ENCODE measurements around the gene MBNL3. TPM values are rescaled to one million over a fixed set of nuclear protein-coding genes. Genes with fewer than 3 reads are reported as not detected.

MBNL3 gene
- total RNA-seq, 1 experiment from 2014 or later: 4.6 TPM

GRCh38 chrX:132401935-132402334, 86.9 kb downstream of the MBNL3 start:
- no peak for DNase-seq (ENCODE audit: low read depth, low spot score)
- Histone ChIP-seq H3K9ac (ENCODE audit: low read length) (no peak overlapping the region), H3K27ac (ENCODE audit: low read depth, low read length) (no peak overlapping the region), H3K9me3 (ENCODE audit: control insufficient read depth in 1 of 2, insufficient read depth in 1 of 2, low read depth in 1 of 2, low read length in 2 of 2) (no peaks in the 10 kb centered on the region), H3K4me3 (replicated peaks in 1 of 2; ENCODE audit: low read depth in 1 of 2, low read length in 2 of 2) (no peak overlapping the region), H3K79me2 (ENCODE audit: insufficient read depth, low read length) (no peaks in the 10 kb centered on the region), H2AFZ (ENCODE audit: low read depth, low read length, poor library complexity, severe bottlenecking) (no peak overlapping the region), H3K9me2 (ENCODE audit: insufficient read depth) (no peaks in the 10 kb centered on the region), H3K4me1 (ENCODE audit: control insufficient read depth in 1 of 2, insufficient read depth in 2 of 2, low read length in 2 of 2) (no peaks in the 10 kb centered on the region), H4K20me1 (ENCODE audit: insufficient read depth) (no peaks in the 10 kb centered on the region), H3K4me2 (ENCODE audit: low read length) (no peak overlapping the region), H3K27me3 (ENCODE audit: insufficient read depth, low read length) (no peaks in the 10 kb centered on the region), H3K36me3 (ENCODE audit: control insufficient read depth in 1 of 2, insufficient read depth in 2 of 2, low read length in 2 of 2) (no peaks in the 10 kb centered on the region)
- ChIA-PET POLR2A (no interaction called here), RAD21 (ENCODE audit: low non-redundant PET in 1 of 2, low total read pairs in 2 of 2, uncharacterized antibody in 2 of 2, unreplicated experiment in 2 of 2) (no interaction called here), CTCF (no interaction called here)
- intact Hi-C loops (cut with micrococcal nuclease): no loop called here
- no peak for ATAC-seq
- no TSS peak for BruUV-seq (replicated peaks)
- TF ChIP-seq CTCF (IDR thresholded peaks at IDR 0.05 in 2 of 3, conservative IDR thresholded peaks at IDR 0.05 in 1 of 3; ENCODE audit: borderline replicate concordance in 1 of 3, insufficient read depth in 1 of 3, low read depth in 2 of 3, low read length in 2 of 3) (no peak), RAD21 (IDR thresholded peaks at IDR 0.05; ENCODE audit: low read depth) (no peak), CBX3 (IDR thresholded peaks at IDR 0.05; ENCODE audit: low read depth) (no peak), ZBTB33 (IDR thresholded peaks at IDR 0.05; ENCODE audit: extremely low read depth, insufficient replicate concordance, low read length) (no peak), ZNF274 (IDR thresholded peaks at IDR 0.05; ENCODE audit: low read depth, low read length) (no peak), SIN3A (IDR thresholded peaks at IDR 0.05; ENCODE audit: low read depth) (no peak), TCF7L2 (IDR thresholded peaks at IDR 0.05; ENCODE audit: borderline replicate concordance, extremely low read depth, insufficient read depth, insufficient read length) (no peak), SRF (IDR thresholded peaks at IDR 0.05; ENCODE audit: low read depth) (no peak), YY1 (IDR thresholded peaks at IDR 0.05; ENCODE audit: extremely low read depth, insufficient replicate concordance, low read depth, low read length) (no peak), POLR2AphosphoS5 (IDR thresholded peaks at IDR 0.05; ENCODE audit: low read depth, low read length) (no peak), ZFX (IDR thresholded peaks at IDR 0.05) (no peak), POLR2A (IDR thresholded peaks at IDR 0.05; ENCODE audit: borderline replicate concordance, extremely low read depth, insufficient read depth, insufficient read length) (no peak), ATF3 (IDR thresholded peaks at IDR 0.05) (no peak), EZH2phosphoT487 (IDR thresholded peaks at IDR 0.05; ENCODE audit: borderline replicate concordance) (no peak), FOSL1 (IDR thresholded peaks at IDR 0.05; ENCODE audit: low read depth) (no peak), EZH2 (IDR thresholded peaks at IDR 0.05) (no peak), ELF1 (IDR thresholded peaks at IDR 0.05; ENCODE audit: borderline replicate concordance, low read depth) (no peak)
- TF ChIP-seq, protein P1, sequence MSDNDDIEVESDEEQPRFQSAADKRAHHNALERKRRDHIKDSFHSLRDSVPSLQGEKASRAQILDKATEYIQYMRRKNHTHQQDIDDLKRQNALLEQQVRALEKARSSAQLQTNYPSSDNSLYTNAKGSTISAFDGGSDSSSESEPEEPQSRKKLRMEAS (IDR thresholded peaks at IDR 0.05): no peak

All from HCT116 (cell line).